HG03060 (cell line): Measurements from ENCODE around the gene KMT5C.

Experiments used
- ATAC-seq: cut with Tn5 transposase; IDR thresholded peaks from one replicate; pipeline ENCODE4 v1.9.1; 2021; ENCODE audit warnings: low read depth, moderate number of reproducible peaks; ENCODE audit not compliant: unreplicated experiment

Gene KMT5C

DNA sequence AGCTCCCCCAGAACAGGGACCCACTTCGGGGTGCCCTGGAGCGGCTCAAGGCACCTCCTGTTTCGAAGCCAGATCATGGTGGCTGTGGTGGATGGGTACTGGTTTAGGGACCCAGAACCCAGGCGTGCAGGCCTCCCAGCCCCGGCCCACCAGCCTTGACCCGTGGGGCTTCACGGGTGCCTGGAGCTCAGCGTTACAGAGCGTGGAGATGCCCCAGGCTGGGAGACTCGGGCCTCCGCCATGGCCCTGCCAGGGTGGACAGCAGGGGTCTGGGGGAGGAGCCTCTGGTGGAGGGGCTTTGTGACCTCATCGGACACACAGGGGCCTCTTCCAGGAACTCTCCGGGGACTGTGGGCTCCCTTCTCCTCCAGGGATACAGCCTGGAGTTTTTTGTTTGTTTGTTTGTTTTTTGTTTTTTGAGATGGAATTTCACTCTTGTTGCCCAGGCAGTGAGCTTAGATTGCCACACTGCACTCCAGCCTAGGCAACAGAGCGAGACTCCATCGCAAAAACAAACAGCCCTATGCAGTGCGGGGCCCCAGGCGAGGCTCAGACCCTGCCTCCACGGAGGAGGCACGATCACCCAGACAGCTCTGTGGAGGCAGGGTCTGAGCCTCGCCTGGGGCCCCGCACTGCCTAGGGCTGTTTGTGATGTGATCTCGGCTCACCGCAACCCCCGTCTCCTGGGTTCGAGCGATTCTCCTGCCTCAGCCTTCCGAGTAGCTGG lies 23.5 kb downstream of the KMT5C start, which contains the start of gene GARIN5B:
TSS of gene GARIN5B (minus strand) at position 271 of the 727 bp plus-strand sequence. CDS start at position 77, 194 bp downstream.
- no peak for ATAC-seq

DNA sequence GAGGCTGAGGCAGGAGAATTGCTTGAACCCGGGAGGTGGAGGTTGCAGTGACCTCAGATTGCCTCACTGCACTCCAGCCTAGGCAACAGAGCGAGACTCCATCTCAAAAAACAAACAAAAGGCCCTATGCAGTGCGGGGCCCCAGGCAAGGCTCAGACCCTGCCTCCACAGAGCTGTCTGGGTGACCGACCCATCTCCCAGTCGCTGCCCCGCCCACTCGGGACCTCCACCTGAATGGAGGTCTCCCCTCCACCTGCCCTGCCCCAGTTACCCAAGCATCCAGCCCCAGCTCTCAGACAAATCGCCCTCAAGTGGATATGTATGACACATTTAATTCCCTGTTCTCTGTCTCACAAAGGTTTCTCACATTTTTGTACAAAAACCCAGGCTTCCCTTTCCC lies 25.6 kb downstream of the KMT5C start:
- no peak for ATAC-seq

DNA sequence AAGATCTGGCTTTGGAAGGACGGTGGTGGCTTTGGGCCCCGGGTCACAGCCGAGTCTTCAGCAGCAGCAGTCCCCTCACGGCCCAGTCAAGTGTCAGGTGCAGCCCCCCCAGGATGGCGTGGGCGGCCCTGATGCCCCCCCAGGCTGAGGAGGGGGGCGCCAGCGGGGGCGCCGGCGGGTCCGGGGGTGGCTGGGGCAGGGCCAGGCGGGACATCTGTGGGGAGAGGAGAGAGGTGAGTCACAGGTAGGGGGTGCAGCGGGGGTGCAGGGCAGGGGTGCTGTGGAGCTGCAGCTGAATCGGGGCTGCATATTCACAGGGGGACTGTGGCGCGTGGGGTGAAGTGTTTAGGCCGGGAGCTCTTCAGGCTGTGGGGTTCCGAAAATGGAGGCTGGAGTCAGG lies 26.3 kb downstream of the KMT5C start:
- ATAC-seq, result no peak

DNA sequence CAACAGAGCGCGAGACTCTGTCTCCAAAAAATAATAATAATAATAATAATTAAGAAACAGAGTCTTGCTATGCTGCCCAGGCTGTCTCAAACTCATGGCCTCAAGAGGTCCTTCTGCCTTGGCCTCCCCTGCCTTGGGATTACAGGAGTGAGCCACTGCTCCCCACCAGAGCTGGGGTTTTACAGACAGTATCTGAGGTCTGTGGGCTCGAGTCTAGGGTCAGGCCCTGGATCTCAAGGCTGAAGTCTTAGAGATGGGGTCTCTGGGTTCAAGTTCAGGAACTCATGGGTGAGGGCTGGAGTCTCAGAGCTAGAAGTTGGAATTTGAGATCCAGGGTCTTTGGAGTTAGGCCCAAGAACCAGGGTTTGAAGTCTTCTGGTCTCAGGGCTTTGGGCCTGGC lies 27.1 kb downstream of the KMT5C start:
- no peak for ATAC-seq

DNA sequence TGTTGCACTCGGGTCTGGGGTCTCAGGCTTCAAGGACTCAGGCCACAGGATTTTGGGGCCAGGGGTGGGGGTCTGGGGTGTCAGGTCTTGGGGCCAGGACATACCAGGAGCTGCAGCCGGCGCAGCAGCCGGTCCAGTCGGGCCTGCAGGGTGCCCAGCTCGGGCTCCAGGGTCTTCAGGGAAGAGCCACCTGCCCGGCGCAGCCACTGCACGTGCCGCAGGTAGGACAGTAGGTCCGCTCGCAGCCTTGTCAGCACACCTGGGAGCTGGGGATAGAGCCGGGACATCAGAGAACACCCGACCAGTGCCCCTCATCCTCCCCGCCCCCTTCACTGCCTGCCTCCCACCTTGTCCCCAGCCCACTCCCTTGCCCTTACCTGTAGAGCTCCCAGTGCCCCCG lies 28.4 kb downstream of the KMT5C start:
- ATAC-seq, result no peak

DNA sequence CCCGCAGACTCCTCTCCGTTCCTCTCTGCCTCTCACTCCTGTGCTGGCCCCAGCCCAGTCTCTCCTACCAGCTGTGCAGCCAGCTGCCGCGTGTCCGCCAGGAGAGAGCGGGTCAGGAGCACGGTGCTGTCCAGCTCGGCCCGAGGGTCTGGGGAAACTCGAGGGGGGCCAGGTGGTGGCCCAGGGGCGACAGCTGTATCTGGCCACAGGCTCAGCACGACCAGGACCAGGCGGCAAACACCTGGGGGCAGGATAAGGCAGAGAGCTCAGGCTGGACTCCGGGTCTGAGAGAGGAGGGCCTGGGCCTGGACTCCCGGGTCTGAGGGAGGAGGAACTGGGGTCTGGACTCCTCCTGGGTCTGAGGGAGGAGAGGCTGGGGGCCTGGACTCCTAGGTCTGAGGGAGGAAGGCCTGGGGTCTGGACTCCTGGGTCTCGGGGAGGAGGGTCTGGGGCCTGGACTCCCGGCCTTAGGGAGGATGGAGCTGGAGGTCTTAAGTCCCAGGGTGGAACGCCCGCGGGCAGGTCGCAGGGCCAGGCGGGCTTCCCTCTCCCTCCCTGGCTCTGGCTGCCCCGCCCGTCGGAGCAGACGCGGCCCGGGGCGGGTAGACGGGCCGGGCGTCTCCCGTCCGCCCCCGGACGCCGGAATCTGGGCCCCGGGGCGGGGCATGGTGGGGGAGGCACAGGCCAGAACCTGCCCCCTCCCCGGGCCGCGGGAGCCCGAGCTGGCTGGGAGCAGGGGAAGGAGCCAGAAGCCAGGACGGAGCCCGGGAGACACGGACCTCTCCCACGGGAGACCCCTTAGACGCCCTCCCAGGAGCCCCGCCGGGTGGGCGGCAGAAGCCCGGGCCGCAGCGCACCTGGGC lies 29.3 kb downstream of the KMT5C start:
- no peak for ATAC-seq

DNA sequence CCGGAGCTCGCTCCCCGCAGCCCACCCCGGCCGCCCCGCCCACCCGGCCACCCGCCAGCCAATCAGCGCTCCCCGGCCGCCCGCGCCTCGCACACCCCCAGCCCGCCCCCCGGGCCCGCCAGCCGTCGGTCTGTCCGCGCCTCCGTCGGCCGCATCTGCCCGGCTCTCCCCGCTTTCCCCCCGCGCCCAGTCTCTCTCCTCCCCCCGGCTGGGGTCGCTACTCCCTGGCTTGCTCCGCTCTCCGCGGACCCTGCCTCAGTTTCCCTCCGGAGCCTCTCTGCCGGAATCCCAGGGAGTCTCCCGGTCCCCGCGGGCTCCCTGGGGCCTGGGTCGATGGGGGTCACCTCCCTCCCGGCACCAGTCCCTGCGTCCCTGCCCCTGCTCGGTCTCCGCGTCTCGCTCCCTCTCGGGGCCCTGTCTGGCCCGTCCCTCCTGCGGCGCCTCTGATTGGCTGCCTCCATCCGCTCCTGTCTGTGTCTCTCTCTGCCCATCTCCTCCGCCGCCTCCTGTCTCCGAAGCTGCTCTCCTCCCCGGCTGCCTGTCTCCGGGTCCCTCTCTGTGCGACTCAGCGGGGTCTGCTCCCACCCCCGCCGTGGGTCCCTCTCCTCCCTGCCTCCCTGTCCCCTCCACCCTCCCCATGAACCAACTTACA lies 30.1 kb downstream of the KMT5C start:
- ATAC-seq, result no peak

DNA sequence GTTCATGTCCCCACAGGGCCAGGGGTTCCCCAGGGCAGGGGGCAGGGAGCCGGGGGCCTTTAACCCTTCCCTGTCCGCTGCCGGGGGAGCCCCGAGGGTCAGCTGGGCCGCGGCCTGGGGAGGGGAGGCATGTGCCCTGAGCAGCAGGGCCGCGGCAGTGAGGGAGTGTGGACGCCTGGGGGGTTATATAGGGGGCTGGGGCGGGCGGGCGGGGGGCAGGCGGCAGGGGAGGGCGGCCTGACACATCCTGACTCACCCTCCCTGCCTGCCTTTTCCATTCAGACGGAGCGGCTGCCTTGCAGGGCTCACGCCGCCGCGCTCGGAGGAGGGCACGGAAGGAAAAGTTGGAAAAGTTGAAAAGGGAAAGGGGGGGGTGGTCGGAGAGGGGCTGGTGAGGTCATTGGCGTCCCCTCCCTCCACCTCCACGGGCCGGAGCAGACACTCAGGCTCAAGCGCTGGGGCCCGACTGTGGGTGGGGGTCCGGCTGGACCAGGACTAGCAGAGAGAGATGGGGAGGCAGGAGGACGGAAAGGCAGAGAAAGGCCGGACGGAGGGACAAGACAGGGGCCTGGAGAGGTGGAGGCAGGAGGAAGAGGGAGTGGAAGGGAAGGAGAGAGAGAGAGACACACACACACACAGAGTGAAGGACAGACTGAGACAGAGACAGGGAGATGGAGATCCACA lies 30.8 kb downstream of the KMT5C start, which contains the start of gene IL11:
TSS of gene IL11 (minus strand) at position 159 of the 684 bp plus-strand sequence. CDS start at position 6, 153 bp downstream.
- no peak for ATAC-seq

DNA sequence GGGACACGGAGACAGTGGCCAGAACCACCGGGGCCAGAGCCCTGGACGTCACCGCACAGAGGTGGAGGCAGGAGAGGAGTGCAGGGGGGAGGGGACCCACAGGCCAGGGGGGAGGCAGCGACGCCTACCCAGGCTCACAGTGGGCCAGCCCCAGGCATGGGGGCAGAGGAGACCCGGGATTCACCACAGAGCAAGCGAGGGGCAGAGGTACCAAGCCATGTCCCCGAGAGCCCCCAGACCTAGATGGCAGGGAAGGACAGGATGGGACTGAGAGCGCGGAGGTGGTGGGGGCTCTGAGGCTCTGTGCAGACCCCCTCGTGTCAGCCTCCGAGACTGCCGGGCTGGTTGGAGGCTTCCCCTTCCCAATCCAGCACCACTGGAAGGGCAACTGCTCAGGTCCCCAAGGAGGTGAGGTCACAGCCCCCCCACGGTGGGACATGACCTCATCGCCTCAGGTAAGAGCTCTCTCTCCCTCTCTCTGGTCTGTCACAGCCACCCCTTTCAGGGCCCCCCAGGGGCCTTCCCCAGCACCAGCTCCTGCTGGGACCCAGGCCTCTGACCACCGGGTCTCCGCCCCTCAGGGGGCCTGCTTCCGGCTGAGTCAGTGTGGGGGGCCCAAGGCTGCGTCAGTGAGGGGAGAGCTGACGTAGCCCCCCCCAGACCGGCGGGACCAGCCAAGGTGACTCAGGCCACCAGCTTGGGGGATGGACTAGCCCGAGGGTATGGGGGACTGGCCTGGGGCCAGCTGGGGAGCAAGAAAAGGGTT lies 32.8 kb downstream of the KMT5C start:
- ATAC-seq, result no peak

DNA sequence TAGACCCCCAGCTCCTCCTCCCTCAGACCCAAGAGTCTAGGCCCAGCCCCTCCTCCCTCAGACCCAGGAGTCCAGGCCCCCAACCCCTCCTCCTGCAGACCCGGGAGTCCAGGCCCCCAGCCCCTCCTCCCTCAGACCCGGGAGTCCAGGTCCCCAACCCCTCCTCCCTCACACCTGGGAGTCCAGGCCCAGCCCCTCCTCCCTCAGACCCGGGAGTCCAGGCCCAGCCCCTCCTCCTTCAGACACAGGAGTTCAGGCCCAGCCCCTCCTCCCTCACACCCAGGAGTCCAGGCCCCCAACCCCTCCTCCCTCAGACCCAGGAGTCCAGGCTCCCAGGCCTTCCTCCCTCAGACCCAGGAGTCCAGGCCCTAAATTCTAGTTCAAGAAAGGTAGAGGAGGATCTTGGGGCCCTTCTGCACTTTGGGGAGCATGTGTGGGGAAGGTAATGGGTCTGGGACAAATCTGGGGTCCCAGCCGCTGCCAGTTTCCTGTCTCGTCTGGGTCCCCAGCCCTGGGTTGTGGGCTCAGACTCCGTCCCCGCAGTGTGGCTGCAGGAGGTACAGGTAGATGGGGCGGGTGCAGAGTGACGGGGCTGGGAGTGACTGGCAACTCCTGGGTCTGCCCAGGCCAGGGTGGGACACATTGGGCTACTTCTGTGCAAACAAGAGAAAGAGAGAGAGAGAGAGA lies 33.8 kb downstream of the KMT5C start:
- ATAC-seq, result no peak

DNA sequence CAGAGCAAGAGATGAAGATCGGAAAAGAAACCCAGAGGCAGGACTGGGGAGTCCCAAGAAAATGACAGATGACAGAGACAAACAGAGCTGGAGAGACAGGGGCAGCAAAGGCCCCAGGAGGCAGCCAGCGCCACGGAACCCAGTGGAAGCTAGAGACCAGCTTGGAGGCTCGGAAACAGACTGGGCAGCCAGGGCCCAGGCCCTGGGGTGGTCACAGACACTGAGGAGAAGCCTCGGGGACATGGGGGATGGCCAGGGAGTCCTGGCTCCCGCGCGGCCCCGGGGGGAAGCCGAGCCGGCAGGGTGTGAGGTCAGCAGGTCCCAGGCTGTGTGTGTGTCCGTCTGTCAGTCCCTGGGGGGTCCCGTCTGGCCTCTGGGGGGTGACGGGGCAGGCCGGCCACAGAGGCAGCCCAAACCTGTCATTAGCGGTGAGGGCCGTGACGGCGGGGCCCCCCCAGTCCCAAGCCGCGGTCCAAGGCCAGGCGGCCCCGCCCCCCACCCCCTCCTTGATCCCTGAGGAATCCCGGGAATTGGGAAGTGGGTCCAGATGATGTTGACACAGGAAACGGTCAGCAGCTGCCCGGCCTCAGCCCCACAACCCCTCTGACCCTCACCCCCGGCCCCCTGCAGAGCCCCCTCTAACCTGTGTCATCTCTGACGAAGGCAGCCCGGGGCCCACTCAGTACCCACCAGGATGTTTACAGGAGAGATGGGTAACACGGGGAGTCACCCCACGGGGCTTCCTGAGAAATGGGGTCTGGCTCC lies 34.5 kb downstream of the KMT5C start:
- ATAC-seq, result no peak

DNA sequence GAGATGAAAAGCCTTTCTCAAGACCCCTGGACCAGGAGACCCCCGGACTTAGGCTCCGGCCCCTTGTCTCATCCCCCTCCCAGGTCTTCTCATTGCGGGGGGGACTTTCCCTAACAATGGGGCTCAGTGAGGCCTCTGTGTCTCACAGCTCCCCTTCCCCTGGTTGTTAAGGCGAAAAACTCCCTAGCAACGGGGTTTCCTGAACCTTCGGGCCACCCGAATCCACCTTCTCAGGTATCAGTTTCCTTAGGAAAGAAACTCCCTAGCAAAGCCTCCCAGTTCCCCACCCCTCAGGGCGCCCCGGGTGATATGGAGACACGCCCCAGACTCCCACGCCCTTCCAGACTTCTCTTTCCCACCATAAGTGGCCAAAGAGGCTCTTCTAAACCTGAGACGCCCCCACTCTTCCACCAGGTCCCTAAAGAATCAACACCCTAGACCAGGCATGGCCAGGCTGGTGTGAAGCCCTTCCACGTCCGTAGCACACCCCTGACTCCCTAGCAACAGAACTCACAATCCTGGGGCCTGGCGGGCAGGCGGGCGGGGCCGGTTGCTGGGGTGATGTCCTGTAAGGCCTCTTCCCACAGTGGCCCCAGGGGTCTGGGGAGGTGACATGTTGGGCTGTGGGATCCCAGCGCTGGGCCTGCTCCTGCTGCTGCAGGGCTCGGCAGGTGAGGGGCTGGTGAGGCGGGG lies 36.7 kb downstream of the KMT5C start, which contains the start of gene TMEM190:
TSS of gene TMEM190 (plus strand) at position 586 of the 693 bp plus-strand sequence. CDS start at position 614, 28 bp downstream.
- no peak for ATAC-seq

DNA sequence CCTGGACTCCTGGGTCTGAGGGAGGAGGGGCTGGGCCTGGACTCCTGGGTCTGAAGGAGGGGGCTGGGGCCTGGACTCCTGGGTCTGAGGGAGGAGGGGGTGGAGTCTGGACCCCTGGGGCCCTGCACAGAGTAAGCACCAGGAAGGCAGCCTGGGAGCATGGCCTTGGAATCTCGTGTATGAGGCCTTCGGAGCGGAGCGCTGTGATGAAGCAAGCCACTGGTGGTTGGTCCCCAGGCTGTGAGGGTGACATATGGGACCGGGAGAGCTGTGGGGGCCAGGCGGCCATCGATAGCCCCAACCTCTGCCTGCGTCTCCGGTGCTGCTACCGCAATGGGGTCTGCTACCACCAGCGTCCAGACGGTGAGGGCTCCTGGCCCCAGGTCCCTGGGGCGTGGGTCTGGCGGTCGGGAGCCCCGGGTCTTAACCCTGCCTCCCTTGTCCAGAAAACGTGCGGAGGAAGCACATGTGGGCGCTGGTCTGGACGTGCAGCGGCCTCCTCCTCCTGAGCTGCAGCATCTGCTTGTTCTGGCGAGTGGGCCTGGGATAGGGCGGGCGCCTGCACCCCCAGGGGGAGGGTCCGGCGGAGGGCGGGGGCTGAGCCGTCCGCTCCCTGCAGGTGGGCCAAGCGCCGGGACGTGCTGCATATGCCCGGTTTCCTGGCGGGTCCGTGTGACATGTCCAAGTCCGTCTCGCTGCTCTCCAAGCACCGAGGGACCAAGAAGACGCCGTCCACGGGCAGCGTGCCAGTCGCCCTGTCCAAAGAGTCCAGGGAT lies 37.9 kb downstream of the KMT5C start:
- ATAC-seq, result no peak

DNA sequence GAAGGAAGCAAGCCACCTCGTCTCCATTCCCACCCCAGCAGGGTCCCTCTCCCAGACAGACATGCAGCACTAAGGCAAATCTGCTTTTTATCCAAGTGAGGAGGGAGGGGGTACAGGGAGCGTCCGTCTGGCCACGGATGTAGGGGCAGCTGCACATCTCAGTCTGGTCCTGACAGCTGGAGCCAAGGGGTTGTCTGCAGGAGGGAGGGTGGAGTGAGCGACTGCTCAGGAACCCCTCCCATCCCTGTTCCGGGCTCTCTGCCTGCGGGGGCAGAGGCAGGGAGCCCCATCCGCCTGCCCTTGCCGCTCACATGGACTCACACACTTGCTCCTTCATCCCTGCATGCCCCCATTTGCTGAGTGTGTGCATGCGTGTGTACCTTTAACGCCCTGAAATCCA lies 39.5 kb downstream of the KMT5C start:
- no peak for ATAC-seq

DNA sequence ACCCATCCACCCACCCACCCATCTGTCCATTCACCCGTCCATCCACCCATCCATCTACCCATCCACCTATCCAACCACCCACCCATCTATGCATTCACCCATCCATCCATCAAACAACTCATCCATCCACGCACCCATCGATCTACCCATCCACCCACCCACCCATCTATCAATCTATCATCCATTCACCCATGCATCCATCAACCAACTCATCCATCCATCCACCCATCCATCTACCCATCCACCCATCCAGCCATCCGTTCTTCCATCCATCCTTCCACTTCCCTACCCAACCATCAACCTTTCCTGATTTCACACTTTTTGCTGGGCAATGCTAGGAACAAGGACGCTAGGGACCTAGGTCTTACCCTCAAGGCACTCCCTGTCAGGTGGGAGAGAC lies 42.3 kb downstream of the KMT5C start:
- ATAC-seq, result no peak

DNA sequence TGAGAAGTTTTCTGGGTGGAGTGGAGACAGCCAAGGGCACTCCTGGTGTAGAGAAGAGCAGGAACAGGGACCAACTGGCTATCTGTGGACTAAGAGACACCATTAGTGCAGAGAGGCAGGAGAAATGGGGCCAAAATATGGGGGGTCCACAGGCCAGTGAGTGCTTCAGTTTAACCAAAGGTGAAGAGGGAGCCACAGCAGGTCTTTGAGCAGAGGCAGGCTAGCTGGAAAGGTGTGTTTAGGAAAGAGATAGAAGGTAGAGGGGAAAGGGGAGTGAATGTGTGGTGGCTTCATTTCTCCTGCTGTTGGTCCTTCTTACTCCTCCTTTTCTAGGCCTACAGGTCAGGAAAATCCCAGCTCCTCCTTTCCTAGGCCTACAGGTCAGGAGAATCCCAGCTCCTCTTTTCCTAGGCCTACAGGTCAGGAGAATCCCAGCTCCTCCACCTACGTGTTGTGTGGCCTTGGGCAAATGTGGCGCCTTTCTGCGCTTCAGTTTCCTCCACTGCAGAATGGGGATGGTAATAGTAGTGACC lies 42.9 kb downstream of the KMT5C start:
- no peak for ATAC-seq
